Stomach smooth muscle (tissue), 2 donors: ENCODE data around the gene NLN.
"Not testable (repeated sequence)": the region's sequence is repeated elsewhere in the genome, so short reads cannot be mapped to it uniquely, and the experiment has no call there.

Source experiments
- H3K27ac ChIP-seq: one replicate; pipeline ENCODE4 v1.7.0; 2013; ENCODE audit warnings: mild to moderate bottlenecking, low read length, inconsistent platforms
- H3K27me3 ChIP-seq, 2 donors: one replicate each; pipeline ENCODE4 v1.7.0; 2013; ENCODE audit warnings: low read length in 2 of 2; ENCODE audit not compliant: insufficient read depth in 2 of 2, control insufficient read depth in 1 of 2
- H3K36me3 ChIP-seq, 2 donors: one replicate each; pipeline ENCODE4 v1.7.0; 2013; ENCODE audit warnings: low read length in 2 of 2; ENCODE audit not compliant: control insufficient read depth in 2 of 2, insufficient read depth in 2 of 2
- H3K4me1 ChIP-seq: one replicate; pipeline ENCODE4 v1.7.0; 2013; ENCODE audit warnings: low read length; ENCODE audit not compliant: control insufficient read depth, insufficient read depth
- H3K4me3 ChIP-seq, 2 donors: one replicate each; pipeline ENCODE4 v1.7.0; 2013; ENCODE audit warnings: low read length in 2 of 2
- H3K9ac ChIP-seq, 2 donors: one replicate each; pipeline ENCODE4 v1.7.0; 2013; ENCODE audit warnings: low read length in 2 of 2, mild to moderate bottlenecking in 1 of 2
- H3K9me3 ChIP-seq, 2 donors: one replicate each; pipeline ENCODE4 v1.7.0; 2013; ENCODE audit warnings: low read length in 2 of 2; ENCODE audit not compliant: control insufficient read depth in 2 of 2
- donor health status: healthy.
- donor health status: Pancreatic carcinoma.

The NLN gene

DNA sequence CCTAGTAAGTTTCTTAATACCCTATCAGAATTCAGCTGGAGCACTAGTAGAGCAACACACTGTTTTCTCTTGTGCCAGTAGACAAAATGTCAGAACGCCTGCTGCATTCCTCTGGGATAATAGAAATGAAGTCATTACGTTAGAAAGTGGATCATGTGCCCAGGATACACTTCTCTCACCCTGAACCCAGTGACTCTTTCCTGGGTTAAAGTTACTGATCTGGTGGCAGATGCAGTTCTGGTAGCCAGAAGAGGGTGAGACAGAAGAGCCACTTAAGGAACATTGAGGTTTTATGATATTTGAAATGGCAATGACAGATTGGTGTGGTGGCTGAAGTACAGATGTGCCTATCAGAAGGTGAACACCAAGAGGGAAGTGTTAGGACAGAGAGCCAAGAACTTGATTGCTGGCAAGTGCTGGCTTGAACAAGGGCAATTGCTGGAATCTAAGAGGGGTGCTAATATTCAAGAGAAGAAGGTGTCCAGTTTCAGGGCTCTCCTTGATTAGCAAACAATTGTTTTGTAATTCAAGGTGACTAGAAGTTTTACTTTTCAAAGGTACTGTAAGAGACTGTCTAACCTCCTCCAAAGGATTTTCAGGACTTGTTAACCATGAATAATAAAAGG is 110.7 kb downstream of the NLN start:
- Histone ChIP-seq H3K4me1 (no peaks in the 10 kb centered on the region), H3K27ac (no peak overlapping the region), H3K27me3 (no peaks in the 10 kb centered on the region), H3K9me3 (no peaks in the 10 kb centered on the region), H3K36me3 (no peaks in the 10 kb centered on the region), H3K4me3 (no peak overlapping the region), H3K9ac (no peak overlapping the region)

DNA sequence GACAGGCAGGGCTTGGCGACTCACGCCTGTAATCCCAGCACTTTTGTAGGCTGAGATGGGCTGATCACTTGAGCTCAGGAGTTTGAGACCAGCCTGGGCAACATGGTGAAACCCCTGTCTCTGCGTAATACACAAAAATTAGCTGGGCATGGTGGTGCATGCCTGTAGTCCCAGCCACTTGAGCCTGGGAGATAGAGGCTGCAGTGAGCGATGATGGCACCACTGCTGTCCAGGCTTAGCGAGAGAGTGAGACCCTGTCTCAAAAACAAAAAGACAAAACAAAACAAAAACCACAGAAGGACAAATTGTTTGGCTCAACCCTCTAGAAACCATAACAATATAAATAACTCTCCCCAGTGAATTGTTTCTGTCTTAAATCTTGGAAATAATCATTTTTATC is 111.8 kb downstream of the NLN start:
- Histone ChIP-seq H3K4me3 (no peak overlapping the region), H3K36me3 (no peaks in the 10 kb centered on the region), H3K27me3 (no peaks in the 10 kb centered on the region), H3K27ac (no peak overlapping the region), H3K9ac (no peak overlapping the region), H3K4me1 (no peaks in the 10 kb centered on the region), H3K9me3 (no peaks in the 10 kb centered on the region)

DNA sequence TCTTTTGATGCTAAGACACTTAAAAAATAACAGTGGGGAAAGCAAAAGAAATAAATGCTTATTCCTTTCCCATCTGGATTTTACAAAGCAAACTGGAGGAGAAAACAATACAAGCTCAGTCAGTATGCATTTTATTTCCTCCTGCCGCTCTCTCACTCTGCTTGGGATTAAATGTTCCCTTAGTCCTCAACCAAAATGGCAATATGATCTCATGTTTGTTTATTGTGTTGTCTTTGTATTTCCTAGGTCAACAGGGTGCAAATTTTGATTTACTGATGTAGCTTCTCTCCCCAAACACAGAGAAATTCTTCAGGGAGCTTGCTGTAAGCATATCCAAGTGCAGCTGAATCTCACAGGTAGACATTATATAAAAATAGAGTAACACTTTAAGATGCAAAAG is 112.3 kb downstream of the NLN start:
- H3K9me3 ChIP-seq = no peaks in the 10 kb centered on the region
- H3K4me3 ChIP-seq = no peak overlapping the region
- H3K27me3 ChIP-seq = no peaks in the 10 kb centered on the region
- H3K36me3 ChIP-seq = no peaks in the 10 kb centered on the region
- H3K27ac ChIP-seq = no peak overlapping the region
- no peak overlapping the region for H3K9ac ChIP-seq
- no peaks in the 10 kb centered on the region for H3K4me1 ChIP-seq

DNA sequence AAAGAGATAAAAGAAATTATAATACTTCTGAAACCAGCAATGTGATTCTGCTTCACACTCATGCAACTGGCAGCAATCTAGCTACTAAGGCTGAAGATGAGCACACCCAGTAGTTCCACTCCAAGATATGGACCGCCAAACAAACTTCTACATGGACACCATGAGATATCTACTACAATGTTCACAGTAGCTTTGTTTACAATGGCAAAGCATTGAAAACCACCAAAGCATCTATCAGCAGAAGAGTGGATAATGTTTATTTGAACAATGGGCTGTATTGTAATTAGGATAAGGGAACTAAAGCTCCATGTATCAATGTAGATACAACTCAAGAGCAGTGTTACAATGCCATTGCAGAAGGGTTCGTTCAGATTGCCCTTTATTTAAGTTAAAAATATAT is 113.2 kb downstream of the NLN start:
- H3K4me3 ChIP-seq = no peak overlapping the region
- H3K27ac ChIP-seq = no peak overlapping the region
- no peaks in the 10 kb centered on the region for H3K9me3 ChIP-seq
- no peaks in the 10 kb centered on the region for H3K36me3 ChIP-seq
- H3K4me1 ChIP-seq = no peaks in the 10 kb centered on the region
- H3K27me3 ChIP-seq = no peaks in the 10 kb centered on the region
- H3K9ac ChIP-seq = no peak overlapping the region

DNA sequence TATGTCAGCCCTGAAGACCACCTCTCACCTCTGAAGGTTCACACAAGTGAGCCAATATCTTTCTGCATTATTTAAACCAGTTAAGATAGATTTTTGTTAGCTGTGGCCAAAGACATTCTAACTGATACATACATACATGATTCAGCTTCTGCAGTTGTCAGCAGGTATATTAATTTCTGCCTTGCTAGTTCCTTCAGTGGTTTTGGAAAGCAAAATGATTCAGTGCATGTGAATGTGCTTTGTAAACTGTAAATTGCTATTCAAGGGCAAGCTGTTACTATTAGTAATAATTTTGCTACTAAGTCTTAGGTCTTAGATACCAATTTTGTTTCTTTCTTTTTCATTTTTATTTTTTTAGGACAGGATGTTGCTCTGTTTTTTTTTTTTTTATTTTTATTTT is 115.1 kb downstream of the NLN start:
- no peaks in the 10 kb centered on the region for H3K27me3 ChIP-seq
- no peaks in the 10 kb centered on the region for H3K36me3 ChIP-seq
- no peaks in the 10 kb centered on the region for H3K4me1 ChIP-seq
- no peak overlapping the region for H3K4me3 ChIP-seq
- no peaks in the 10 kb centered on the region for H3K9me3 ChIP-seq
- no peak overlapping the region for H3K27ac ChIP-seq
- H3K9ac ChIP-seq = no peak overlapping the region

DNA sequence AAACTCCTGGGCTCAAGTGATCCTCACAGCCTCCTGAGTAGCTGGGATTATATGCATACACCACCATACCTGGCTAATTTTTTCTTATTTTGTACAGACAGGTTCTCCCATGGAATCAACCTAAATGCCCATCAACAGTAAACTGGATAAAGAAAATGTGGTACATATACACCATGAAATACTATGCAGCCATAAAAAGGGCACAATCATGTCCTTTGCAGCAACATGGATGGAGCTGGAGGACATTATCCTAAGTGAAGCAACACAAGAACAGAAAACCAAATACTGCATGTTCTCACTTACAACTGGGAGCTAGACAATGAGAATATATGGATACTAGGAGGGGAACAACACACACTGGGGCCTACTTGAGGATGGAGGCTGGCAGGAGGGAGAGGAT is 117.2 kb downstream of the NLN start:
- H3K4me3 ChIP-seq, H3K9me3 ChIP-seq: not testable (repeated sequence)

DNA sequence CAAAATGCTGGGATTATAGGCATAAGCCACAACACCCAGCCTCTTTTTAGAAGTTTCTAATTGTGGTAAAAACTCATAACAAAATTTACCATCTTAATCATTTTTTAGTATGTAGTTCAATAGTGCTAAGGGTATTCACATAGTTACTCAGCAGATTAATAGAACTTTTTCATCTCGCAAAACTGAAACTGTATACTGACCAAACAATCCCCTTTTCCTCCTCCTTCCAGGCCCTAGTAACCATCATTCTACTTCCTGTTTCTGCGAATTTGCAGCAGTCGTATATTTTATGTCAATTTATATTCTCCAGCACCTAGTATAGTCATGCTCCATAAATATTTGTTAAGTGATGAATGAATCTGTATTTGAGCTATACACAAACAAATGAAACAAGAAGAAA is 118.1 kb downstream of the NLN start:
- no peaks in the 10 kb centered on the region for H3K4me1 ChIP-seq
- H3K4me3 ChIP-seq = no peak overlapping the region
- H3K27me3 ChIP-seq = no peaks in the 10 kb centered on the region
- H3K27ac ChIP-seq = no peak overlapping the region
- H3K36me3 ChIP-seq = no peaks in the 10 kb centered on the region
- no peak overlapping the region for H3K9ac ChIP-seq
- H3K9me3 ChIP-seq = no peaks in the 10 kb centered on the region

More for the DNA sequence above, 117.2 kb downstream of the NLN start:
- H3K9ac ChIP-seq, H3K27me3 ChIP-seq, H3K27ac ChIP-seq, H3K4me1 ChIP-seq, H3K36me3 ChIP-seq: not testable (repeated sequence)

DNA sequence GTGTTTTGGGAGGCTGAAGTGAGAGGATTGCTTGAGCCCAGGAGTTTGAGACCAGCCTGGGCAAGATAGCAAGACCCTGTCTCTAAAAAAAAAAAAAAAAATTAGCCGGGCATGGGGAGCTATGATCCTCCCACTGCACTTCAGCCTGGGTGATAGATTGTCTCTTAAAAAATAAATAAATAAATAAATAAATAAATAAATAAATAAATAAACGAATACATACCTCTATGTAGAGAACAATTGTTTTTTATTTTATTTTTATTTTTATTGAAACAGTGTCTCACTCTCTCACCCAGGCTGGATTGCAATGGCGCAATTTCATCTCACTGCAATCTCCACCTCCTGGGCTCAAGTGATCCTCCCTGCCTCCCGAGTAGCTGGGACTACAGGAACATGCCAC is 122.8 kb downstream of the NLN start:
- not testable (repeated sequence) for H3K9me3 ChIP-seq, H3K4me1 ChIP-seq, H3K9ac ChIP-seq, H3K36me3 ChIP-seq, H3K27ac ChIP-seq, H3K27me3 ChIP-seq, H3K4me3 ChIP-seq

DNA sequence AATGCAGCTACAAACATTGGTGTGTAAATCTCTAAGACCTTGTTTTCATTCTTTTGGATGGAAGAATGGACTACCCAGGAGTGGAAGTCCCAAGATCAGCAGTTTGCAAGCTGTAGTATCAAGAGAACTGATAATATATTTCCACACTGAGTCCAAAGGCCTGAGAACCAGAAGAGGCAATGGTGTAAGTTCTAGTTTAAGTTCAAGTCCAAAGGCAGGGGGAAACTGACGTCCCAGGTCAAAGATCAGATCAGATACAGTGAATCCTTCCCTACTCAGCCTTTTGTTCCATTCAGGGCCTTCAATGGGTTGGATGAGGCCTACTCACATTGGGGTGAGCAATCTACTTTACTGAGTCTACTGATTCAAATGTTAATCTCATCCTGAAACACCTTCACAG is 124.1 kb downstream of the NLN start:
- Histone ChIP-seq H3K4me1 (no peaks in the 10 kb centered on the region), H3K27me3 (no peaks in the 10 kb centered on the region), H3K9me3 (no peaks in the 10 kb centered on the region), H3K9ac (no peak overlapping the region), H3K27ac (no peak overlapping the region), H3K36me3 (no peaks in the 10 kb centered on the region), H3K4me3 (no peak overlapping the region)

DNA sequence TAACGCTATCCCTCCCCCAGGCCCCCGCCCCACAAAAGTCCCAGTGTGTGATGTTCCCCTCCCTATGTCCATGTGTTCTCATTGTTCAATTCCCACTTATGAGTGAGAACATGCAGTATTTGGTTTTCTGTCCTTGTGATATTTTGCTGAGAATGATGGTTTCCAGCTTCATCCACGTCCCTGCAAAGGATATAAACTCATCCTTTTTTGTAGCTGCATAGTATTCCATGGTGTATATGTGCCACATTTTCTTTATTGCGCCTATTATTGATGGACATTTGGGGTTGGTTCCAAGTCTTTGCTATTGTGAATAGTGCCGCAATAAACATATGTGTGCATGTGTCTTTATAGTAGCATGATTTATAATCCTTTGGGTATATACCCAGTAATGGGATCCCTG is 125.0 kb downstream of the NLN start:
- H3K9ac ChIP-seq, H3K4me3 ChIP-seq, H3K36me3 ChIP-seq, H3K9me3 ChIP-seq, H3K27me3 ChIP-seq, H3K4me1 ChIP-seq, H3K27ac ChIP-seq: not testable (repeated sequence)

DNA sequence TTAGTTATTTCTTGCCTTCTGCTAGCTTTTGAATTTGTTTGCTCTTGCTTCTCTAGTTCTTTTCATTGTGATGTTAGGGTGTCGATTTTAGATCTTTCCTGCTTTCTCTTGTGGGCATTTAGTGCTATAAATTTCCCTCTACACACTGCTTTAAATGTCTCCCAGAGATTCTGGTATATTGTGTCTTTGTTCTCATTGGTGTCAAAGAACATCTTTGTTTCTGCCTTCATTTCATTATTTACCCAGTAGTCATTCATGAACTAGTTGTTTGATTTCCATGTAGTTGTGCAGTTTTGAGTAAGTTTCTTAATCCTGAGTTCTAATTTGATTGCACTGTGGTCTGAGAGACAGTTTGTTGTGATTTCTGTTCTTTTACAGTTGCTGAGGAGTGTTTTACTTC is 127.9 kb downstream of the NLN start:
- H3K4me1 ChIP-seq, H3K4me3 ChIP-seq, H3K27ac ChIP-seq, H3K9me3 ChIP-seq, H3K9ac ChIP-seq, H3K27me3 ChIP-seq, H3K36me3 ChIP-seq: not testable (repeated sequence)
